ENCODE results near the gene LRRK2. TPM values are rescaled to one million over a fixed set of nuclear protein-coding genes. Genes with fewer than 3 reads are reported as not detected.

LRRK2 gene
- total RNA-seq, 1 donor from 2014 or later, result 11.0 TPM

DNA sequence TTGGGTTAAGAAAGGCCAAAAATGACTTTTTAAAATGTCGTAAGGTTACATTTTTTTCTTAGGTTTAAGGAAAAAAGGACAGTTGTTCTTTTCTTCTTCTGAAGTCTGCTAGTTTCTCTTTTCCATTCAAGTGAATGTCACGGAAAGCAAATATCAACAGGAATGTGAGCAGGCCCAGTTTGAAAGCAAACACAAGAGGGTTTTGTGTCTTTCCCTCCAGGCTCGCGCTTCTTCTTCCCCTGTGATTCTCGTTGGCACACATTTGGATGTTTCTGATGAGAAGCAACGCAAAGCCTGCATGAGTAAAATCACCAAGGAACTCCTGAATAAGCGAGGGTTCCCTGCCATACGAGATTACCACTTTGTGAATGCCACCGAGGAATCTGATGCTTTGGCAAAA is 85.4 kb downstream of the LRRK2 start:
- Histone ChIP-seq H3K4me1 (ENCODE audit: control insufficient read depth in 3 of 3, insufficient read depth in 3 of 3, low read length in 3 of 3) (no peaks in the 10 kb centered on the region), H3K4me3 (ENCODE audit: low read length in 3 of 3) (no peak overlapping the region), H3K27ac (ENCODE audit: low read depth, low read length) (no peak overlapping the region), H3K27me3 (ENCODE audit: control insufficient read depth in 3 of 3, insufficient read depth in 3 of 3, low read length in 3 of 3) (no peaks in the 10 kb centered on the region), H3K9ac (ENCODE audit: low read depth in 1 of 3, low read length in 3 of 3) (no peak overlapping the region), H3K36me3 (ENCODE audit: control insufficient read depth in 3 of 3, insufficient read depth in 3 of 3, low read length in 3 of 3) (peaks cover 1 to 17% (median 2%) of the 10 kb centered on the region in 3 donors), H3K9me3 (ENCODE audit: control insufficient read depth in 3 of 3, low read length in 3 of 3) (no peaks in the 10 kb centered on the region)

DNA sequence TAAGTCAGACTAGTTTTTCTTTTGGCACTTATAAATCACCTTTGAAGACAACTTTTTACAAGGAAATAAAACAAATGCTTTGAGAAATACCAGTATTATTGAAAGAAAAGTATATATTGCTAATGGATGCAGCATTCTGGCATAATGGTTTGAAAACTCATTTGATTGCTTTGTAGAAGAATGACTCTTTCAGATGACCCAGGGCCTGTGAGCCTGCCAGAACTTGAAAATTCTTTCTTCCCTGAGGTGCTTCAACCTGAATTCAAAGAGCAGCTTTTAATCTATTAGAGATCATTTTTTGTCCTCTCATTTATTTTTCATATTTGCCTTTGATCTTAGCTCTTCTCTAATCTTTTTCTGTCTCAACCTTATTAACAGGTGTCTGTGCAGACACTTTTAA is 87.4 kb downstream of the LRRK2 start:
- Histone ChIP-seq H3K4me3 (ENCODE audit: low read length in 3 of 3) (no peak overlapping the region), H3K9me3 (ENCODE audit: control insufficient read depth in 3 of 3, low read length in 3 of 3) (no peaks in the 10 kb centered on the region), H3K27ac (ENCODE audit: low read depth, low read length) (no peak overlapping the region), H3K9ac (ENCODE audit: low read depth in 1 of 3, low read length in 3 of 3) (no peak overlapping the region), H3K4me1 (ENCODE audit: control insufficient read depth in 3 of 3, insufficient read depth in 3 of 3, low read length in 3 of 3) (no peaks in the 10 kb centered on the region), H3K36me3 (ENCODE audit: control insufficient read depth in 3 of 3, insufficient read depth in 3 of 3, low read length in 3 of 3) (peaks cover 2 to 10% (median 3%) of the 10 kb centered on the region in 3 donors), H3K27me3 (ENCODE audit: control insufficient read depth in 3 of 3, insufficient read depth in 3 of 3, low read length in 3 of 3) (no peaks in the 10 kb centered on the region)

- Histone ChIP-seq H3K9me3 (ENCODE audit: control insufficient read depth in 3 of 3, low read length in 3 of 3) (no peaks in the 10 kb centered on the region), H3K4me1 (ENCODE audit: control insufficient read depth in 3 of 3, insufficient read depth in 3 of 3, low read length in 3 of 3) (no peaks in the 10 kb centered on the region), H3K9ac (ENCODE audit: low read depth in 1 of 3, low read length in 3 of 3) (no peak overlapping the region), H3K36me3 (ENCODE audit: control insufficient read depth in 3 of 3, insufficient read depth in 3 of 3, low read length in 3 of 3) (peaks cover 3 to 10% (median 7%) of the 10 kb centered on the region in 3 donors), H3K27ac (ENCODE audit: low read depth, low read length) (no peak overlapping the region), H3K4me3 (ENCODE audit: low read length in 3 of 3) (no peak overlapping the region), H3K27me3 (ENCODE audit: control insufficient read depth in 3 of 3, insufficient read depth in 3 of 3, low read length in 3 of 3) (no peaks in the 10 kb centered on the region)
Observed at GRCh38 chr12:40312982-40313576, 88.3 kb downstream of the LRRK2 start.

- no peak overlapping the region for H3K9ac ChIP-seq (ENCODE audit: low read depth in 1 of 3, low read length in 3 of 3)
- no peaks in the 10 kb centered on the region for H3K27me3 ChIP-seq (ENCODE audit: control insufficient read depth in 3 of 3, insufficient read depth in 3 of 3, low read length in 3 of 3)
- H3K9me3 ChIP-seq (ENCODE audit: control insufficient read depth in 3 of 3, low read length in 3 of 3), result no peaks in the 10 kb centered on the region
- no peaks in the 10 kb centered on the region for H3K4me1 ChIP-seq (ENCODE audit: control insufficient read depth in 3 of 3, insufficient read depth in 3 of 3, low read length in 3 of 3)
- H3K36me3 ChIP-seq (ENCODE audit: control insufficient read depth in 3 of 3, insufficient read depth in 3 of 3, low read length in 3 of 3), result peaks cover 3 to 10% (median 7%) of the 10 kb centered on the region in 3 donors
- no peak overlapping the region for H3K4me3 ChIP-seq (ENCODE audit: low read length in 3 of 3)
- no peak overlapping the region for H3K27ac ChIP-seq (ENCODE audit: low read depth, low read length)
Observed at GRCh38 chr12:40313928-40314327, 89.1 kb downstream of the LRRK2 start.

DNA sequence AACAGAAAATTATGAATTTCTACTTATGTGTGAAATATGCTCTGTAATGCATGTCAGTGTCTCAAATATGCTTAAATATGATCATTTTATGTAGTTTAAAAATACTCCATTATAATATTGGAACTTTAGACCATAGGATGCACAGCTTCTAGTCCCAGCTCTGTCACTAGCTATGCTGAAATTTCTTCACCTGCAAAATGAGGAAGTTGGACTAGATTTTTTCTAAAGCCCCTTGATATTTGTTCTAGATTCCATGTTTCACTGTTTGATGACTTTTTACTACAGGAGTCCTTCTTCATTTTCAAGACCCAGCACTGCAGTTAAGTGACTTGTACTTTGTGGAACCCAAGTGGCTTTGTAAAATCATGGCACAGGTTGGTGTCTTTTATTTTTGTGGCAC is 90.1 kb downstream of the LRRK2 start:
- no peak overlapping the region for H3K4me3 ChIP-seq (ENCODE audit: low read length in 3 of 3)
- no peaks in the 10 kb centered on the region for H3K4me1 ChIP-seq (ENCODE audit: control insufficient read depth in 3 of 3, insufficient read depth in 3 of 3, low read length in 3 of 3)
- no peak overlapping the region for H3K27ac ChIP-seq (ENCODE audit: low read depth, low read length)
- H3K9me3 ChIP-seq (ENCODE audit: control insufficient read depth in 3 of 3, low read length in 3 of 3), result no peaks in the 10 kb centered on the region
- H3K9ac ChIP-seq (ENCODE audit: low read depth in 1 of 3, low read length in 3 of 3), result no peak overlapping the region
- no peaks in the 10 kb centered on the region for H3K27me3 ChIP-seq (ENCODE audit: control insufficient read depth in 3 of 3, insufficient read depth in 3 of 3, low read length in 3 of 3)
- peaks cover 3 to 6% (median 4%) of the 10 kb centered on the region in 3 donors for H3K36me3 ChIP-seq (ENCODE audit: control insufficient read depth in 3 of 3, insufficient read depth in 3 of 3, low read length in 3 of 3)

- no peak overlapping the region for H3K4me3 ChIP-seq (ENCODE audit: low read length in 3 of 3)
- H3K27ac ChIP-seq (ENCODE audit: low read depth, low read length), result no peak overlapping the region
- H3K9me3 ChIP-seq (ENCODE audit: control insufficient read depth in 3 of 3, low read length in 3 of 3), result no peaks in the 10 kb centered on the region
- peaks cover 1 to 4% (median 3%) of the 10 kb centered on the region in 3 donors for H3K36me3 ChIP-seq (ENCODE audit: control insufficient read depth in 3 of 3, insufficient read depth in 3 of 3, low read length in 3 of 3)
- H3K4me1 ChIP-seq (ENCODE audit: control insufficient read depth in 3 of 3, insufficient read depth in 3 of 3, low read length in 3 of 3), result no peaks in the 10 kb centered on the region
- no peak overlapping the region for H3K9ac ChIP-seq (ENCODE audit: low read depth in 1 of 3, low read length in 3 of 3)
- no peaks in the 10 kb centered on the region for H3K27me3 ChIP-seq (ENCODE audit: control insufficient read depth in 3 of 3, insufficient read depth in 3 of 3, low read length in 3 of 3)
Observed at GRCh38 chr12:40315375-40315774, 90.6 kb downstream of the LRRK2 start.

DNA sequence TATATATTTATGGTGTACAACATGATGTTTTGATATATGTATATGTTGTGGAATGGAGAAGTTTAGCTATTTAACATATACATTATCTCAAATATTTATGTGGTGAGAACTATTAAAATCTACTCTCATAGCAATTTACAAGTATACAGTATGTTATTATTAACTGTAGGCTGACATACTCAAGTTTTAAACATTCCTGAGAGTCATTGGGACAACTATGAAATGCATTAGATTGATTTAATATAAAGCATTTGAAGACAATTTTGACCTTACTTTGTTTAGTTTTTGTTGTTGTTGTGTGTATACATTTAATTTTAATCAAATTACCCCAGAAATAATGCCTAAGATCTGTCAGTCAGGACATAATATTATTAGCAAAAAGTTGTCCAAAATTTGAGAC is 99.5 kb downstream of the LRRK2 start:
- Histone ChIP-seq H3K36me3 (ENCODE audit: control insufficient read depth in 3 of 3, insufficient read depth in 3 of 3, low read length in 3 of 3) (peaks cover 0 to 5% (median 2%) of the 10 kb centered on the region in 3 donors), H3K9me3 (ENCODE audit: control insufficient read depth in 3 of 3, low read length in 3 of 3) (no peaks in the 10 kb centered on the region), H3K4me3 (ENCODE audit: low read length in 3 of 3) (no peak overlapping the region), H3K9ac (ENCODE audit: low read depth in 1 of 3, low read length in 3 of 3) (no peak overlapping the region), H3K4me1 (ENCODE audit: control insufficient read depth in 3 of 3, insufficient read depth in 3 of 3, low read length in 3 of 3) (no peaks in the 10 kb centered on the region), H3K27me3 (ENCODE audit: control insufficient read depth in 3 of 3, insufficient read depth in 3 of 3, low read length in 3 of 3) (no peaks in the 10 kb centered on the region), H3K27ac (ENCODE audit: low read depth, low read length) (no peak overlapping the region)

GRCh38 chr12:40325349-40325960 is 100.7 kb downstream of the LRRK2 start:
- peaks cover 0 to 8% (median 7%) of the 10 kb centered on the region in 3 donors for H3K36me3 ChIP-seq (ENCODE audit: control insufficient read depth in 3 of 3, insufficient read depth in 3 of 3, low read length in 3 of 3)

GRCh38 chr12:40327535-40327934 is 102.7 kb downstream of the LRRK2 start:
- no peaks in the 10 kb centered on the region for H3K4me1 ChIP-seq (ENCODE audit: control insufficient read depth in 3 of 3, insufficient read depth in 3 of 3, low read length in 3 of 3)
- no peak overlapping the region for H3K4me3 ChIP-seq (ENCODE audit: low read length in 3 of 3)
- no peaks in the 10 kb centered on the region for H3K9me3 ChIP-seq (ENCODE audit: control insufficient read depth in 3 of 3, low read length in 3 of 3)
- H3K27ac ChIP-seq (ENCODE audit: low read depth, low read length), result no peak overlapping the region
- H3K27me3 ChIP-seq (ENCODE audit: control insufficient read depth in 3 of 3, insufficient read depth in 3 of 3, low read length in 3 of 3), result no peaks in the 10 kb centered on the region
- H3K36me3 ChIP-seq (ENCODE audit: control insufficient read depth in 3 of 3, insufficient read depth in 3 of 3, low read length in 3 of 3), result peaks cover 0 to 19% (median 12%) of the 10 kb centered on the region in 3 donors
- H3K9ac ChIP-seq (ENCODE audit: low read depth in 1 of 3, low read length in 3 of 3), result no peak overlapping the region

More at GRCh38 chr12:40325349-40325960, 100.7 kb downstream of the LRRK2 start:
- Histone ChIP-seq H3K4me1 (ENCODE audit: control insufficient read depth in 3 of 3, insufficient read depth in 3 of 3, low read length in 3 of 3) (no peaks in the 10 kb centered on the region), H3K27ac (ENCODE audit: low read depth, low read length) (no peak overlapping the region), H3K27me3 (ENCODE audit: control insufficient read depth in 3 of 3, insufficient read depth in 3 of 3, low read length in 3 of 3) (no peaks in the 10 kb centered on the region), H3K4me3 (ENCODE audit: low read length in 3 of 3) (no peak overlapping the region), H3K9me3 (ENCODE audit: control insufficient read depth in 3 of 3, low read length in 3 of 3) (no peaks in the 10 kb centered on the region), H3K9ac (ENCODE audit: low read depth in 1 of 3, low read length in 3 of 3) (no peak overlapping the region)

- Histone ChIP-seq H3K27ac (ENCODE audit: low read depth, low read length) (no peak overlapping the region), H3K9ac (ENCODE audit: low read depth in 1 of 3, low read length in 3 of 3) (no peak overlapping the region), H3K27me3 (ENCODE audit: control insufficient read depth in 3 of 3, insufficient read depth in 3 of 3, low read length in 3 of 3) (no peaks in the 10 kb centered on the region), H3K36me3 (ENCODE audit: control insufficient read depth in 3 of 3, insufficient read depth in 3 of 3, low read length in 3 of 3) (peaks cover 5 to 26% (median 18%) of the 10 kb centered on the region in 3 donors), H3K4me3 (ENCODE audit: low read length in 3 of 3) (no peak overlapping the region), H3K4me1 (ENCODE audit: control insufficient read depth in 3 of 3, insufficient read depth in 3 of 3, low read length in 3 of 3) (no peaks in the 10 kb centered on the region), H3K9me3 (ENCODE audit: control insufficient read depth in 3 of 3, low read length in 3 of 3) (no peaks in the 10 kb centered on the region)
Observed at GRCh38 chr12:40330180-40330579, 105.4 kb downstream of the LRRK2 start.

Data from skeletal muscle tissue (tissue), 4 donors.